Ramos (cell line): ENCODE data around the gene TDRKH.
"Not testable (repeated sequence)": the region's sequence is repeated elsewhere in the genome, so short reads cannot be mapped to it uniquely, and the experiment has no call there.

Source experiments
- in situ Hi-C: fragments of 300-500 bp; cut with MboI; formaldehyde crosslinking; loops from one replicate; pipeline ENCODE4 v1.14.3; 2022; ENCODE audit warnings: low sequenced_read_pairs; ENCODE audit not compliant: unreplicated experiment

Gene TDRKH

GRCh38 chr1:151769270-151769669 is 21.0 kb downstream of the TDRKH start:
- in situ Hi-C loops, result not testable (repeated sequence)

DNA sequence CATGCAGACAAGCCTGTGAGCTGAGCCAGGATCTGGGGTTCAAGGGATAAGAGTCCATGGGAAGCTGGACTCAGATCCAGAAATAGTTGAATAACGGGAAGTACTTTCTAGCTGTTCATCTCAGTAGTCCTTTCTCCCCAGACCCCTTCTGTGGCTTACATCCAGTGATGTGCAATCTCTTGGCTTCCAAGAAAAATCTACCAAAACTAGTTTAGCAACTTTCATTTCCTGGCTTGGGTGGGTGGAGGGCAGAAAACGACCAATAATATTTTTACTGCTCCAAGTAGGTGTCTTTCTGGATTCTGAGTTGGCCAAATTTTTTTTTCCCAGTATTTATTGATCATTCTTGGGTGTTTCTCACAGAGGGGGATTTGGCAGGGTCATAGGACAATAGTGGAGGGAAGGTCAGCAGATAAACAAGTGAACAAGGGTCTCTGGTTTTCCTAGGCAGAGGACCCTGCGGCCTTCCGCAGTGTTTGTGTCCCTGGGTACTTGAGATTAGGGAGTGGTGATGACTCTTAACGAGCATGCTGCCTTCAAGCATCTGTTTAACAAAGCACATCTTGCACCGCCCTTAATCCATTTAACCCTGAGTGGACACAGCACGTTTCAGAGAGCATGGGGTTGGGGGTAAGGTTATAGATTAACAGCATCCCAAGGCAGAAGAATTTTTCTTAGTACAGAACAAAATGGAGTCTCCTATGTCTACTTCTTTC is 21.8 kb downstream of the TDRKH start:
- in situ Hi-C loops, result not testable (repeated sequence)

- in situ Hi-C loops, result no loop called here
These were observed 26.3 kb downstream of the TDRKH start for GRCh38 chr1:151763990-151764389.

GRCh38 chr1:151762941-151763921 is 27.1 kb downstream of the TDRKH start, which contains the start of gene MRPL9:
MRPL9 (minus strand) TSS chr1:151763496; CDS start chr1:151763479, 17 bp downstream.
- in situ Hi-C loops, result no loop called here

- in situ Hi-C loops, result no loop called here
These were observed 29.5 kb downstream of the TDRKH start for GRCh38 chr1:151760597-151761385.

DNA sequence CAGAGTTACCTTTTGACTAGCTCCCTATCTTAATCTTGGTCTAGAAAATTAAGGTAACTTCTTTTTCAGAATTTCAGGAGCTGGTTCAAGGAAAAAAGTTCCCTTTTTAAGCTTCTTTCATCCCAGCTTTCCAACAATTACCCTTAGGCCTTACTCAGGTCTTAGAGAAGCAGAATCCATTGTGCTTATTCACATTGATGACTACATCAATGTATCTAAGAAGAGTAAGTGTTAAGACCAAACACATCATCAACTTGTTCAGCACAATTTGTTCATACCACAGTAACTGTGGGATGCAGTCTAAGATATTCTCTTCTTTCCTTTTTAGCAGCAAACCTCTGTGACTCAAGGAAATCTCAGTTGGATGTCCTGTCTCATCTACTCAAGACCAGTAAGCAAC is 31.1 kb downstream of the TDRKH start:
- in situ Hi-C loops, result no loop called here

DNA sequence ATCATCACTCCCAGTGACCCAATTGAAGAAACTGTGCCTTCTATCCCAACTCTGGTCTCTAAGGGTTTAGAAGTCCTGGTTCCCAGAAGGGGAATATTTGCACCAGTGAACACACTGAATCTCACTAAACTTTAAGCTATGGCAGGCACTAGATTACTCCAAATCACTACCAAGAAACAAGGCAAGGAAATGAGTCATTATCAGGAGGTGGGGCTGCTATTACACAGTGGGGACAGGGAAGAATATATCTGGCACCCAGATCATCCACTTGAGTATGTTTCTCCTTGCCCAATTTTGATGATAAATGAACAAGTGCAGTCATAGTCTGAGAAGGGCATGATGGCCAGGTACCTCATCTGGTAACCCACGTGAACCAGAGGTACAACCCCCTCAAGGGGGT is 34.0 kb downstream of the TDRKH start:
- in situ Hi-C loops, result no loop called here

DNA sequence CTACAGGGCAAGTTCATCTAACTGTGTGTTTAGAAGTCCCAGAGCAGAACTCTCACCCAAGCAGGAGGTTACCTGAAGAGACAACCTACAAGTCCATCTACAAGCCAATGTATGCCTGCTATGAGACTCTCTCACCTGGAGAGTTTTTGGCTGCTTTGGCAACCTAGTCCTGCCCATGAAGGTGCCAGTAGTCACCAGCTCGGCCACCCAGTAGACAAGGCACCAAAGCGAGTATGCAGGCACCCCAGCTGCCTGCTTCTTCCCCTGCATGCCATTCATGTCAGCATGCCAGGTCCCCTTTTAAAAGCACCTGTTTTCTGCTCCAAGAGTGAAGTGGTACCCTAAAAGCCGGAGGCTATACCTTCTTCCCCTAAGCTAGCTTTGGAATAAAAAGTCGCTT is 48.8 kb downstream of the TDRKH start:
- in situ Hi-C loops, result no loop called here

DNA sequence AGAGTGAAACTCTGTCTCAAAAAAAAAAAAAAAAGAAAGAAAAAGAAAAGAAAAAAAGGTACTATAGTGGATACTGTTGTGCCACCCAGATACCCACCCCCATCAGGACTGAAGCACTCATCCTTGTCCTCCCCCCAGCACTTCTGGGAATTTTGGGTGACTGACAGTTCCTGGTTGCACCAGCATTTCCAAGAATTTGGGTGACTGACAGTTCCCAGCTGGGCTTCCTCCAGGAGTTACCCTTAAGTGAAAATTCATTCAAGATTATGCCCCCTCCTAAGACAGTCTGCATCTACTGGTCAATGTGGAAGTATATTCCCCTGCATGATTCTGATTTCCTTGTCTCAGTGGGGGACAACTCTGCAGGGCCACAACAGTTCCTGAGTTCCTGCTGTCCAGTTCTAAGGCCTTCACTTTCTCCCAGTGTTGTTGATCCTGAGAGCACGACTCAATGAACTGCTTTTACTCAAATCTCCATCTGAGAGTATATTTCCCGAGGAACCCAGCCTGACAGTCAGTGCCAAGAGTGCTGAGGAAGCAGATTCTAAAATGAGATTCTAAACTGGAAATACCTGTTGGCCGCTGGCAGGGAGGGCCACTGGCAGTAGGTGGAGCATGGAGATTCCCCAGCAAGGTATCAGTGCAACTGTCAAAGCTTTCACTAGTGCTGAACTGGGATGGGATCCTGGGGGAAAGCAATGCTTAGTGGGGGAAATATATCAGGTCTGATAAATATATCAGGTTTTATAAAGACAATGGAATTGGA is 50.5 kb downstream of the TDRKH start:
- in situ Hi-C loops, result no loop called here

DNA sequence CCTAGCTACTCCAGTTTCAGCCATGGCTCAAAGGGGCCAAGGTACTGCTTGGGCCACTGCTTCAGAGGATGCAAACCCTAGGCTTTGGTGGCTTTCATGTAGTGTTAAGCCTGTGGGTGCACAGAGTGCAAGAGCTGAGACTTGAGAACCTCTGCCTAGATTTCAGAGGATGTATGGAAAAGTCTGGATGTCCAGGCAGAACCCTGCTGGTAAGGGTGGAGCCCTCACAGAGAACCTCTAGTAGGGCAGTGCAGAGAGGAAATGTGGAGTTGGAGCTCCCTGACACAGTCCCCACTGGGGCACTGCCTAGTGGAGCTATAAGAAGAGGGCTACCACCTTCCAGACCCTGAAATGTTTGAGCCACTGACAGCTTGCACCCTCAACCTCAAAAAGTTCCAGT is 52.8 kb downstream of the TDRKH start:
- in situ Hi-C loops, result no loop called here

DNA sequence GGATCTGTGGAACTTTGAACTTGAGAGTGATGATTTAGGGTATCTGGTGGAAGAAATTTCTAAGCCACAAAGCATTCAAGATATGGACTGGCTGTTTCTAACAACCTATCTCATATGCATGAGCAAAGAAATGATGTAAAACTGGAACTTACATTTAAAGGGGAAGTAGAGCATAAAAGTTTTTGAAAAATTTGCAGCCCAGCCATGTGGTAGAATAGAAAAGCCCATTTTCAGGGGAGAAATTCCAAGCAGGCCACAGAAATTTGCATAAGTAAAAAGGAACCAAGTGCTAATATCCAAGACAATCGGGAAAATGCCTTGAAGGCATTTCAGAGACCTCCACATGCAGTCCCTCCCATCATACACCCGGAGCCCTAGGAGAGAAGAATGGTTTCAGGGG is 53.3 kb downstream of the TDRKH start:
- in situ Hi-C loops, result no loop called here

GRCh38 chr1:151733995-151734394 is 56.3 kb downstream of the TDRKH start:
- in situ Hi-C loops, result not testable (repeated sequence)

DNA sequence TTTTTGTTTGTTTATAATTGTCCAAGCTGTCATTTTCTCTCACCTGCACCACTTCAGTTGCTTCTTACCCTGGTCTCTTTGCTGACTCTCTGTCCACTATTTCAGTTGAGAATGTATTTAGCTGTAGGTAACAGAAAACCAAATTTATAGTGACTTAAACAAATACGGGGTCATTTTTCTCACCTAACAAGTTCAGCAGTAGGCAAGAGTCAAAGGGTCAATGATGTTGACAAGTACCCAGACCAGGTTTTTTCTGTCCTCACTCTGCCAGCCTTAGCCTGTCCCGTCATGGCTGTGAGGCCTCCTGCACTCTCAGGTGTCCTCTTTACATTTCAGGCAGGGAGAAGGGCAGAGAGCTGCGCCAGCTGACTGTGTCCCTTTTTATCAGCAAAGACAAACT is 57.2 kb downstream of the TDRKH start:
- in situ Hi-C loops, result no loop called here

DNA sequence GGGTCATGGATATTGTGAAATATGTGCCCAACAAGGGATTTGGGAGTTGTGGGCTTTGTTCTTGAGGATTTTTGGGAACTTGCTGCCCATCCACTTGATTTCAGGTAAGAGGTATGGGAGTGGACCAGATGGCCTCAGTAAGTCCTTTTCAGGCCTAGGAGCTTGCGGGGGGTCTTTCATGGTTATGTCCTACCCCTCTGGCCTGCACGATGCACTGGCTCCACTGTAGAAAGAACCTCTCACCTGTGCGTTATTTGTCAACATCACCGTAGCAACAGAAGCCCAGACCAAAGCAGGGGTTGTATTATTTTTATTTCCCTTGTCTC is 60.4 kb downstream of the TDRKH start:
- in situ Hi-C loops, result no loop called here

GRCh38 chr1:151729157-151729965 is 60.9 kb downstream of the TDRKH start:
- in situ Hi-C loops, result no loop called here

GRCh38 chr1:151728151-151729054 is 61.9 kb downstream of the TDRKH start:
- in situ Hi-C loops, result no loop called here

DNA sequence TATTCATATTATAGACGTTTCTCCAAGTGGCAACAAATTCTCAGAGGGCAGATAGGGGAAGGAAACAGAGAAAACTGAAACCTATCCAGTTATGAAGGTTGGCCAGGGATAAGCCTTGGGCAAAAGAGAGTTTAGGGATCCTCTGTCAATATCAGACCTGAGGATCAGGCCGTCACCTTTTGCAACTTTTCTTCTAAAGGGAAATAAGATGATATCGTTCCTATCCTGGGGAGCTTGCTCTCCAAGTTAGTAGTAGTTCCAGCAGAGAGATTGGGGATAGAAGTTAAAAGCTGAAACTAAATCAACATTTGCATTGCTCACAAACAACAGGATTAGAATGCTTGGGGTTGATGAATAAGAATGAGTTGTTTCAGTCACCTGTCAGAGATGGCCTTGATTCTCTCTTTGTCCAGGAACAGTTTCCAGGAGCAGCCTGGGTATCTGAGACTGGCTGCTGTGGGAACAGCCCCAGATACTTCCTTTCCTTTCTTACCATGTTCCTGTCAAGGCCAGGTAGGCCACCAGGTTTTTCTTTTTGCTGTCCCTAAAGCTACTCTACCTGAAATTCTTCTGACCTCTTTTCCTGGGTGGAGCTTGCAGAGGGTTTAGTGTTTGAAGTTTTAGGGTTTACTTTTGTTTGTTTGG is 66.5 kb downstream of the TDRKH start:
- in situ Hi-C loops, result no loop called here
